ENCODE data around the gene SARS1.

DNA sequence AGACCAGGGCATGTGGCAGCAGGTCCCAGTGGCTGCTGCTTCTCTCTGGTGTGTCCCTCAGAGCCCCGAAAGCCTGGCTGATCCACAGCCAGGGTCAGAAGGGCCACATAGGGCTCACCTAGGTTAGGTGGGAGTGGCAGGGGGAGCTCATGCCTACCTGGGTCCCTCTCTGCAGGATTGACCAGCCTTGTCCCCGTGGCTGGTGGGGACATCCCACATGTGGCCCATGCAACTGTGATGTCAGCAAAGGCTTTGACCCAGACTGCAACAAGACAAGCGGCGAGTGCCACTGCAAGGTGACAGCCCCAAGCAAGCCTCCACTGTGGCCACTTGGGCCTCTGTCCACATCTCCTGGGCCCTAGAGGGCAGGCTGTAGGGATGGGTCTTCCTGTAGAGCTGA is 51.3 kb downstream of the SARS1 start:
- TF ChIP-seq, protein P1, sequence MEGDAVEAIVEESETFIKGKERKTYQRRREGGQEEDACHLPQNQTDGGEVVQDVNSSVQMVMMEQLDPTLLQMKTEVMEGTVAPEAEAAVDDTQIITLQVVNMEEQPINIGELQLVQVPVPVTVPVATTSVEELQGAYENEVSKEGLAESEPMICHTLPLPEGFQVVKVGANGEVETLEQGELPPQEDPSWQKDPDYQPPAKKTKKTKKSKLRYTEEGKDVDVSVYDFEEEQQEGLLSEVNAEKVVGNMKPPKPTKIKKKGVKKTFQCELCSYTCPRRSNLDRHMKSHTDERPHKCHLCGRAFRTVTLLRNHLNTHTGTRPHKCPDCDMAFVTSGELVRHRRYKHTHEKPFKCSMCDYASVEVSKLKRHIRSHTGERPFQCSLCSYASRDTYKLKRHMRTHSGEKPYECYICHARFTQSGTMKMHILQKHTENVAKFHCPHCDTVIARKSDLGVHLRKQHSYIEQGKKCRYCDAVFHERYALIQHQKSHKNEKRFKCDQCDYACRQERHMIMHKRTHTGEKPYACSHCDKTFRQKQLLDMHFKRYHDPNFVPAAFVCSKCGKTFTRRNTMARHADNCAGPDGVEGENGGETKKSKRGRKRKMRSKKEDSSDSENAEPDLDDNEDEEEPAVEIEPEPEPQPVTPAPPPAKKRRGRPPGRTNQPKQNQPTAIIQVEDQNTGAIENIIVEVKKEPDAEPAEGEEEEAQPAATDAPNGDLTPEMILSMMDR (IDR thresholded peaks at IDR 0.05), result no peak
- no peak for TF ChIP-seq POLR2A (IDR thresholded peaks at IDR 0.05)

Measured in lower leg skin (tissue), 3 donors.